Measurements from ENCODE around the gene RFPL4A.

GRCh38 chr19:55766466-55766865 lies 7.6 kb downstream of the RFPL4A start:
- TF ChIP-seq, protein P1, sequence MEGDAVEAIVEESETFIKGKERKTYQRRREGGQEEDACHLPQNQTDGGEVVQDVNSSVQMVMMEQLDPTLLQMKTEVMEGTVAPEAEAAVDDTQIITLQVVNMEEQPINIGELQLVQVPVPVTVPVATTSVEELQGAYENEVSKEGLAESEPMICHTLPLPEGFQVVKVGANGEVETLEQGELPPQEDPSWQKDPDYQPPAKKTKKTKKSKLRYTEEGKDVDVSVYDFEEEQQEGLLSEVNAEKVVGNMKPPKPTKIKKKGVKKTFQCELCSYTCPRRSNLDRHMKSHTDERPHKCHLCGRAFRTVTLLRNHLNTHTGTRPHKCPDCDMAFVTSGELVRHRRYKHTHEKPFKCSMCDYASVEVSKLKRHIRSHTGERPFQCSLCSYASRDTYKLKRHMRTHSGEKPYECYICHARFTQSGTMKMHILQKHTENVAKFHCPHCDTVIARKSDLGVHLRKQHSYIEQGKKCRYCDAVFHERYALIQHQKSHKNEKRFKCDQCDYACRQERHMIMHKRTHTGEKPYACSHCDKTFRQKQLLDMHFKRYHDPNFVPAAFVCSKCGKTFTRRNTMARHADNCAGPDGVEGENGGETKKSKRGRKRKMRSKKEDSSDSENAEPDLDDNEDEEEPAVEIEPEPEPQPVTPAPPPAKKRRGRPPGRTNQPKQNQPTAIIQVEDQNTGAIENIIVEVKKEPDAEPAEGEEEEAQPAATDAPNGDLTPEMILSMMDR (IDR thresholded peaks at IDR 0.05; ENCODE audit: low read length) = no peak
- no peak for TF ChIP-seq EZH2 (optimal IDR thresholded peaks at IDR 0.05; ENCODE audit: low read depth, low read length)
- TF ChIP-seq EZH2phosphoT487 (IDR thresholded peaks at IDR 0.05; ENCODE audit: low read length) = no peak

Measured in MM.1S (cell line).